Lung (tissue), 12 donors: ENCODE measurements around the gene PARP16. TPM values are rescaled to one million over a fixed set of nuclear protein-coding genes. Genes with fewer than 3 reads are reported as not detected.
"Not testable (repeated sequence)": the region's sequence is repeated elsewhere in the genome, so short reads cannot be mapped to it uniquely, and the experiment has no call there.

ENCODE experiments used
- ATAC-seq: fragments of 200-7000 bp; cut with Tn5 transposase; one replicate; pipeline ENCODE4 v1.9.1; 2020; ENCODE audit warnings: moderate number of reproducible peaks; ENCODE audit not compliant: insufficient read depth, low FRiP score
- DNase-seq, 3 donors: peaks; one replicate each; pipeline ENCODE4 v3.0.0-alpha.2; 2013 to 2017
- H3K27ac ChIP-seq, 2 donors: one replicate each; pipeline ENCODE4 v1.5.1; 2013; ENCODE audit warnings: mild to moderate bottlenecking in 2 of 2, moderate library complexity in 2 of 2, control low read depth in 1 of 2, inconsistent platforms in 1 of 2, low read depth in 1 of 2, low read length in 1 of 2
- H3K27me3 ChIP-seq, 3 donors: one replicate each; pipeline ENCODE4 v1.5.1; 2013; ENCODE audit warnings: low read length in 2 of 3; ENCODE audit not compliant: control insufficient read depth in 3 of 3, insufficient read depth in 3 of 3
- H3K36me3 ChIP-seq, 4 donors: one replicate each; pipeline ENCODE4 v1.5.1; 2013; ENCODE audit warnings: low read length in 4 of 4, mild to moderate bottlenecking in 1 of 4, moderate library complexity in 1 of 4; ENCODE audit not compliant: control insufficient read depth in 4 of 4, insufficient read depth in 4 of 4
- H3K4me1 ChIP-seq, 5 donors: one replicate each; pipeline ENCODE4 v1.5.1; 2013; ENCODE audit warnings: low read length in 5 of 5, mild to moderate bottlenecking in 2 of 5, moderate library complexity in 1 of 5; ENCODE audit not compliant: control insufficient read depth in 5 of 5, insufficient read depth in 5 of 5
- H3K4me3 ChIP-seq: one replicate; pipeline ENCODE4 v1.5.1; 2013; ENCODE audit warnings: mild to moderate bottlenecking, control low read depth, moderate library complexity
- H3K9ac ChIP-seq, 2 donors: one replicate each; pipeline ENCODE4 v1.5.1; 2013; ENCODE audit warnings: low read length in 2 of 2, control low read depth in 1 of 2; ENCODE audit not compliant: insufficient read depth in 1 of 2
- H3K9me3 ChIP-seq, 4 donors: one replicate each; pipeline ENCODE4 v1.5.1; 2013; ENCODE audit warnings: low read length in 3 of 4, mild to moderate bottlenecking in 1 of 4, moderate library complexity in 1 of 4; ENCODE audit not compliant: control insufficient read depth in 4 of 4, insufficient read depth in 3 of 4
- CTCF ChIP-seq: IDR thresholded peaks from 2 replicates; pipeline ENCODE4 v1.5.1; 2012; ENCODE audit warnings: mild to moderate bottlenecking; ENCODE audit errors: control extremely low read depth, extremely low read depth
- WGBS, 2 donors: extraction: QIAGEN DNeasy Blood & Tissue Kit; methylation state at CpG; one replicate each; pipeline ENCODE4 v1.1.7; 2013; 5-methylcytosine and 5-hydroxymethylcytosine counted together
- polyA plus RNA-seq, 2 donors: library from polyadenylated mRNA; stranded (reverse); fragments of 200-250 nt; gene quantifications; one replicate each; pipeline ENCODE4 v1.2.1, GENCODE V29; 2013
- total RNA-seq, 2 donors: library from RNA; depleted of rRNA in 1 of 2; stranded (reverse); fragments of >200 nt in 1 of 2; gene quantifications; one replicate each; pipeline ENCODE4 v1.2.1, GENCODE V29; 2014 to 2021
- donor health status: control.
- donor health status: control.
- donor health status: Bipolar disorder and iron deficiency.
- donor health status: healthy.
- donor health status: DM: yes; HTN: yes; CAD: no.

The PARP16 gene
- total and polyA plus RNA-seq, 4 donors: 4.6 to 7.7 (median 6.3) TPM

- Histone ChIP-seq H3K9me3 (no peaks in the 10 kb centered on the region), H3K9ac (peak overlapping the region in 1 of 2 donors; percentile 44)
Observed at GRCh38 chr15:65245096-65245856, 41.4 kb downstream of the PARP16 start.

GRCh38 chr15:65244638-65245037 lies 42.0 kb downstream of the PARP16 start:
- TF ChIP-seq CTCF: no peak
- no peak overlapping the region for H3K27ac ChIP-seq
- H3K9me3 ChIP-seq: no peaks in the 10 kb centered on the region
- DNase-seq (no peak), ATAC-seq (no peak)
- no peaks in the 10 kb centered on the region for H3K27me3 ChIP-seq
- H3K4me1 ChIP-seq: peaks cover 2 to 33% (median 11%) of the 10 kb centered on the region in 5 donors
- no peak overlapping the region for H3K9ac ChIP-seq
- H3K36me3 ChIP-seq: no peaks in the 10 kb centered on the region
- no peak overlapping the region for H3K4me3 ChIP-seq

More at GRCh38 chr15:65245096-65245856, 41.4 kb downstream of the PARP16 start:
- Histone ChIP-seq H3K27me3 (no peaks in the 10 kb centered on the region), H3K36me3 (no peaks in the 10 kb centered on the region), H3K4me3 (no peak overlapping the region), H3K27ac (peak overlapping the region in 1 of 2 donors; percentile 36), H3K4me1 (peaks cover under 1 to 35% (median 11%) of the 10 kb centered on the region in 5 donors)
- DNase-seq (peak; percentile 80 to 91 (median 88)), ATAC-seq (no peak)
- 83 to 90% methylated on average over 11 of the region's 11 CpGs for WGBS, 2 donors
- no peak for TF ChIP-seq CTCF

GRCh38 chr15:65236443-65236842 lies 50.2 kb downstream of the PARP16 start:
- H3K9me3 ChIP-seq, H3K36me3 ChIP-seq, H3K4me3 ChIP-seq, DNase-seq, H3K27ac ChIP-seq, H3K9ac ChIP-seq, ATAC-seq, H3K27me3 ChIP-seq: not testable (repeated sequence)
- WGBS, 2 donors: 96 to 98% methylated on average over 8 of the region's 8 CpGs
- H3K4me1 ChIP-seq: peaks cover 0 to 12% (median 2%) of the 10 kb centered on the region in 5 donors

GRCh38 chr15:65233696-65234095 lies 53.0 kb downstream of the PARP16 start:
- no peaks in the 10 kb centered on the region for H3K27me3 ChIP-seq
- no peaks in the 10 kb centered on the region for H3K9me3 ChIP-seq
- WGBS, 2 donors: 77 to 80% methylated on average over 5 of the region's 5 CpGs
- H3K4me1 ChIP-seq: peaks cover 0 to 12% (median 0%) of the 10 kb centered on the region in 5 donors
- peak in 2 of 3 donors; percentile 44 to 62 for DNase-seq
- no peak overlapping the region for H3K27ac ChIP-seq
- TF ChIP-seq CTCF: no peak
- ATAC-seq: no peak
- no peak overlapping the region for H3K4me3 ChIP-seq
- H3K36me3 ChIP-seq: no peaks in the 10 kb centered on the region
- H3K9ac ChIP-seq: no peak overlapping the region
